Muscle of arm (tissue), 12 donors: ENCODE measurements around the gene ADGRV1. TPM values are rescaled to one million over a fixed set of nuclear protein-coding genes. Genes with fewer than 3 reads are reported as not detected.
A peak's percentile ranks its signal among the peaks of the same experiment; 100 is the strongest.
"Not testable (repeated sequence)": the region's sequence is repeated elsewhere in the genome, so short reads cannot be mapped to it uniquely, and the experiment has no call there.

ENCODE experiments used
- DNase-seq: peaks from one replicate; pipeline ENCODE4 v3.0.0-alpha.2; 2013
- polyA plus RNA-seq, 12 donors: library from polyadenylated mRNA; unstranded; fragments of 120-200 nt; gene quantifications; one replicate each; pipeline ENCODE4 v1.2.1, GENCODE V29; 2013; ENCODE audit not compliant: insufficient read length in 12 of 12

The ADGRV1 gene
- polyA plus RNA-seq, 12 donors = 0.84 to 4.3 (median 1.3) TPM; not detected in 2

GRCh38 chr5:90947667-90948066, 389.1 kb downstream of the ADGRV1 start:
- no peak for DNase-seq

- DNase-seq = no peak
Measured at GRCh38 chr5:90948969-90949368, 390.4 kb downstream of the ADGRV1 start.

GRCh38 chr5:90949469-90950358, 391.1 kb downstream of the ADGRV1 start:
- no peak for DNase-seq

GRCh38 chr5:90955001-90955635, 396.5 kb downstream of the ADGRV1 start:
- no peak for DNase-seq

- no peak for DNase-seq
Measured at GRCh38 chr5:90956511-90957097, 398.0 kb downstream of the ADGRV1 start.

- DNase-seq = no peak
Measured at GRCh38 chr5:90957906-90958305, 399.3 kb downstream of the ADGRV1 start.

- DNase-seq = no peak
Measured at GRCh38 chr5:90959262-90959661, 400.7 kb downstream of the ADGRV1 start.

- DNase-seq = no peak
Measured at GRCh38 chr5:90962481-90962880, 403.9 kb downstream of the ADGRV1 start.

GRCh38 chr5:90965110-90965685, 406.6 kb downstream of the ADGRV1 start:
- no peak for DNase-seq

- DNase-seq = no peak
Measured at GRCh38 chr5:90967443-90967842, 408.8 kb downstream of the ADGRV1 start.

- no peak for DNase-seq
Measured at GRCh38 chr5:90967851-90968250, 409.3 kb downstream of the ADGRV1 start.

- no peak for DNase-seq
Measured at GRCh38 chr5:90968319-90968718, 409.7 kb downstream of the ADGRV1 start.

GRCh38 chr5:90969945-90970344, 411.3 kb downstream of the ADGRV1 start:
- DNase-seq = not testable (repeated sequence)

GRCh38 chr5:90981177-90981576, 422.6 kb downstream of the ADGRV1 start:
- DNase-seq = no peak

- DNase-seq = no peak
Measured at GRCh38 chr5:90981821-90982220, 423.2 kb downstream of the ADGRV1 start.

- DNase-seq = no peak
Measured at GRCh38 chr5:90982576-90982975, 424.0 kb downstream of the ADGRV1 start.

GRCh38 chr5:90983148-90983547, 424.6 kb downstream of the ADGRV1 start:
- no peak for DNase-seq

GRCh38 chr5:90983711-90984124, 425.1 kb downstream of the ADGRV1 start:
- DNase-seq = no peak

- DNase-seq = no peak
Measured at GRCh38 chr5:90985341-90985740, 426.7 kb downstream of the ADGRV1 start.

GRCh38 chr5:90987726-90988125, 429.1 kb downstream of the ADGRV1 start:
- DNase-seq = peak; percentile 57

- no peak for DNase-seq
Measured at GRCh38 chr5:90991201-90991600, 432.6 kb downstream of the ADGRV1 start.

GRCh38 chr5:90994796-90995195, 436.2 kb downstream of the ADGRV1 start:
- no peak for DNase-seq
